ENCODE measurements around the gene SLC4A11. TPM values are rescaled to one million over a fixed set of nuclear protein-coding genes. Genes with fewer than 3 reads are reported as not detected.

Gene SLC4A11
- total and polyA plus RNA-seq, 9 donors: 0.12 to 10.2 (median 0.74) TPM; not detected in 1

DNA sequence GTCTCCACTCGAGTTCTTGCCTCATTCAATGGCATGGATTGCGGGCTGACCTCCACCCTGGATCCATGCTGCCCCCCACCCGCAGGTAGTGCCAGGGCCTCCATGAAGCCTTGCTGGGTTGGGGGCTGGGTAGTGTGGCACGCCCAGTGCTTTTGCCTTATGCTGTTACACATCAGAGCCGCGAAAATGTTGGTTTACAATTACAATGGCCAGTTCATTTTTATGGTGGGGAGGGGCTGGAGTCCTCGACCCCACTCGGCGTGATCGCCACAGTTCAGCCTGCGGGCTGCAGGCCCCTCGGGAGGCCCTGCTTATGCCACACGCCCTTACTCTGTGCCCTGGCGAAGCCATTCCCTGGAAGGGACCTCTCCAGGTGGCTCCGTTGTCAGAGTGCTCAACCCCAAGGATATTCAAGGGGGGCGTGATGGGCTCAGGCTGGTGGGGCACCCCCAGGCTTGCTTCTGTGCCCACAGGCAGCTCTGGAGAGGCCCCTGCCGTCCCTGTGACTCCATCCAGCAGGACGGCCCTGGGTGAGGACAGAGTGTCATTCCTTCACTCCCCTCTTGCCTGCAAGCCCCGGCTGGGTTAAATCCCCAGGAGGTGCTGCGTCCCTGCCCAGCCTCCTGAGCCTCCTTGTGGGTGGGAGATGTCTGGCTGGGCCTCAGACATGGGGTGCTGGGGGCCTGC, 14.9 kb downstream of the SLC4A11 start:
- Histone ChIP-seq H3K4me3 (no peak overlapping the region), H3K27ac (no peak overlapping the region), H3K4me1 (ENCODE audit: insufficient read depth) (no peaks in the 10 kb centered on the region), H3K9me3 (no peaks in the 10 kb centered on the region), H3K27me3 (no peaks in the 10 kb centered on the region), H3K36me3 (no peaks in the 10 kb centered on the region)
- no peak for DNase-seq
- intact Hi-C loops (cut with DNase I): no loop called here
- TF ChIP-seq, protein P1, sequence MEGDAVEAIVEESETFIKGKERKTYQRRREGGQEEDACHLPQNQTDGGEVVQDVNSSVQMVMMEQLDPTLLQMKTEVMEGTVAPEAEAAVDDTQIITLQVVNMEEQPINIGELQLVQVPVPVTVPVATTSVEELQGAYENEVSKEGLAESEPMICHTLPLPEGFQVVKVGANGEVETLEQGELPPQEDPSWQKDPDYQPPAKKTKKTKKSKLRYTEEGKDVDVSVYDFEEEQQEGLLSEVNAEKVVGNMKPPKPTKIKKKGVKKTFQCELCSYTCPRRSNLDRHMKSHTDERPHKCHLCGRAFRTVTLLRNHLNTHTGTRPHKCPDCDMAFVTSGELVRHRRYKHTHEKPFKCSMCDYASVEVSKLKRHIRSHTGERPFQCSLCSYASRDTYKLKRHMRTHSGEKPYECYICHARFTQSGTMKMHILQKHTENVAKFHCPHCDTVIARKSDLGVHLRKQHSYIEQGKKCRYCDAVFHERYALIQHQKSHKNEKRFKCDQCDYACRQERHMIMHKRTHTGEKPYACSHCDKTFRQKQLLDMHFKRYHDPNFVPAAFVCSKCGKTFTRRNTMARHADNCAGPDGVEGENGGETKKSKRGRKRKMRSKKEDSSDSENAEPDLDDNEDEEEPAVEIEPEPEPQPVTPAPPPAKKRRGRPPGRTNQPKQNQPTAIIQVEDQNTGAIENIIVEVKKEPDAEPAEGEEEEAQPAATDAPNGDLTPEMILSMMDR (IDR thresholded peaks at IDR 0.05): no peak
- no peak for TF ChIP-seq EP300 (IDR thresholded peaks at IDR 0.05)
- no peak for TF ChIP-seq POLR2A (IDR thresholded peaks at IDR 0.05)
- WGBS, 3 donors: 84 to 85% (median 84%) methylated on average over 20 of the region's 20 CpGs

DNA sequence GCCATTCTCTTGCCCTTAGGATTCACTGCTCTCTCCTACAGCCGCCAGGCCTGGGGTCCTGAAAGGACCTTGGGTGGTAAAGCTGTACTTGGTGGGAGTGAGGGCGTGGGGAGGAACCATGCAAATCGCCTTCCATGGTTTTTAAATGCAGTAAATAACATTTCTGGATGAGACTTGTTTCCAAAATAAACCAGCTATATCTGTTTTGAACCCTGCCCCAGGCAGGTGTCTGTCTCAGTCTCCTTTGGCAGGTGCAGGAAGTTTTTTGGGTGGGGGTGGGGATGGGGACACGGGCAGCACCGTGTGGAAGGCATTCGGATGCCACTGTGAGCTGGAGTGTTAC, 15.4 kb downstream of the SLC4A11 start:
- TF ChIP-seq POLR2A (IDR thresholded peaks at IDR 0.05): no peak
- TF ChIP-seq, protein P1 (IDR thresholded peaks at IDR 0.05): no peak
- Histone ChIP-seq H3K27ac (no peak overlapping the region), H3K36me3 (no peaks in the 10 kb centered on the region), H3K4me1 (ENCODE audit: insufficient read depth) (peaks cover under 1% of the 10 kb centered on the region), H3K27me3 (no peaks in the 10 kb centered on the region), H3K9me3 (no peaks in the 10 kb centered on the region), H3K4me3 (no peak overlapping the region)
- WGBS, 3 donors: 71 to 82% (median 82%) methylated on average over 6 of the region's 6 CpGs
- DNase-seq: no peak
- intact Hi-C loops (cut with DNase I): no loop called here

DNA sequence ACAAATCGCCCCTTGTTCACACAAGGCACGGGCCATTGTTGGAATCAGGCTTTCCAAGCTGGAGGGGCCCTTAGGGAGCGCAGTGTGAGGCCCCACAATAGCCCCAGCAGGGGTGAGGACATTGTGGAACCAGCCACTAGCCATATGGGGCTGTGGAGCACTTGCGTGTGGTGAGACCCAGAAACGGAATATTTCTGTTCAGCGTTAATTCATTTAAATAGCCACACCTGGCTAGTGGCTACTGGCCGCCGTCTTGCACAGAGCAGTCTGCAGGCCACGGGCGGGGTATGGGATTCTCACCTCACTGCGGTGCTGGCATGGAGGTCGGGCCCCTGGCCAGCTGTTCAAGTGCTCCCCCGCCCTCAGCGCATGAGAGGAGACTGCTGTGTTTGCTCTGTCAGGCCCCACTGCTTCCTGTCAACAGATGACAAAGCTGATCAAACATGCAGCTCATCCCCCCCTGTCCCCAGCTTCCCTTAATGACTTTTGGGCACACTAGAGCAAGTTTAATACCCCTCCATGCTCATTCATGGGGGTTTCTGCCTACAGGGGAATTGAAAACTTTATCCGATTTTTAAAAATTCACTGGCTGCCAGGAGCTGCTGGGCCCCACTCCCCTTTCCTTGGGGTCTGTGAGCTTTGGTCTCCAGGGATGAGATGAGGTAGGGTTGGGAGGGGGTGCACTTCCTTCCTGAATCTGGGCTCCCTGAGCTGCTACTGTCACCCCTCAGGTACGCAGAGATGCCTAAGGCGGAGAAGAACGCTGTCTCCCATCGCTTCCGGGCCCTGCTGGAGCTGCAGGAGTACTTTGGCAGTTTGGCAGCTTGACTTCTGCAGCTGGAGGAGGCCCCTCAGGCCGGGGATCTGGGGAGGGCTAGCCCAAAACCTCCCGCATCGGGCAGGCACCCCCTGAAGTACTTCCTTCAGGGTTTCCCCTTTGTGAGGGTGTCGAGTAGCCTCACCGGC, 16.1 kb downstream of the SLC4A11 start:
- H3K27ac ChIP-seq: no peak overlapping the region
- intact Hi-C loops (cut with DNase I): no loop called here
- TF ChIP-seq EP300 (IDR thresholded peaks at IDR 0.05) (no peak), POLR2A (IDR thresholded peaks at IDR 0.05) (no peak)
- TF ChIP-seq, protein P1 (IDR thresholded peaks at IDR 0.05): no peak
- DNase-seq: no peak
- no peaks in the 10 kb centered on the region for H3K27me3 ChIP-seq
- 75 to 80% (median 77%) methylated on average over 22 to 25 of the region's 25 CpGs for WGBS, 3 donors
- no peaks in the 10 kb centered on the region for H3K9me3 ChIP-seq
- H3K4me3 ChIP-seq: no peak overlapping the region
- H3K4me1 ChIP-seq (ENCODE audit: insufficient read depth): peaks cover 4% of the 10 kb centered on the region
- H3K36me3 ChIP-seq: no peaks in the 10 kb centered on the region

DNA sequence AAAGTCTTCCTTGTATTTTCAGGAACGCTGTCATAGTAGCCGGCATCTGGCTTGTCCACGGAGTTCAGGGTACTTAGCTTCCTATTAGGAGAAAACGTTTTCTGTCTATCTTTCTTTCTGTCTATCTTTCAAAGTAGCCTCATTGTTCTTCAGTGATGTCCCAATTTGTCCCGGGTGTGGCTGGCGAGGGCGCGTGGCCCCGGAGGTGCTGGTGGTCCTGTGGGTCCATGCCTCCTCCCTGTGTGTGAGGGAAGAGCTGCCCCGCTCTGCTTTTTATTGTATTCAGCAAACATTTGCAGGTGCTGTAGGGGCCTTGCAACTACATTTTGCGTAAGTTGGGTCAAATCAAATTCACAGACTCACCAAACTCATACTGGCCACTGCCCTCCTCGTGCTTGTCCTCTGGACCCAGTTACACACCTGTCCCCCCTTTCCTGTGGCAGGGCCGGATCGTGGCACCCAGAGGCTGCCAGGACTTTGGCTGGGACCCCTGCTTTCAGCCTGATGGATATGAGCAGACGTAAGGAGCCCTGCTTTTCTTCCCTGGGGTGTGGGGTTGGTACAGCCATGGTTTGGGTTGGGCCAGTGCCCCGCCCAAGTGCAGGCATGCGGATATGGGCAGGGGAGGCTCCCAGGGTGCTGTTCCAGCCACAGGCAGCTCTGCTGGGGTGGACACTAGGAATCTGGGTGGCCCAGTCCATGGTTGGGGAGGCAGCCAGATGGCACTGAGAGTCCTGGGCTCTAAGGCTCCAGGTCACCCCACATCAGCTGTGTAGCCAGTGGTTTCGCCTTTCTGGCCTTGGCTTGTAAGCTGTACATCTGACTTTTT, 17.4 kb downstream of the SLC4A11 start:
- TF ChIP-seq POLR2A (IDR thresholded peaks at IDR 0.05) (no peak), EP300 (IDR thresholded peaks at IDR 0.05) (no peak)
- TF ChIP-seq, protein P1 (IDR thresholded peaks at IDR 0.05): no peak
- intact Hi-C loops (cut with DNase I): no loop called here
- 90 to 91% (median 90%) methylated on average over 18 of the region's 18 CpGs for WGBS, 3 donors
- no peak overlapping the region for H3K27ac ChIP-seq
- H3K4me3 ChIP-seq: no peak overlapping the region
- no peaks in the 10 kb centered on the region for H3K9me3 ChIP-seq
- H3K27me3 ChIP-seq: no peaks in the 10 kb centered on the region
- DNase-seq: no peak
- peaks cover 4% of the 10 kb centered on the region for H3K4me1 ChIP-seq (ENCODE audit: insufficient read depth)
- H3K36me3 ChIP-seq: no peaks in the 10 kb centered on the region

All from ovary (tissue), 9 donors.